IMR-90 (cell line): ENCODE results near the gene NOG. TPM values are rescaled to one million over a fixed set of nuclear protein-coding genes. Genes with fewer than 3 reads are reported as not detected.

ENCODE experiments used
- ATAC-seq: fragments of 200-7000 bp; cut with Tn5 transposase; 2 replicates; pipeline ENCODE4 v1.9.1; 2020; ENCODE audit warnings: low read depth, mild to moderate bottlenecking, moderate library complexity
- BruUV-seq: library from RNA; stranded (reverse); fragments of 400-500 nt; replicated peaks from 2 replicates; lab custom pipeline; 2021; lab: Mats Ljungman, UMichigan
- CTCF ChIA-PET: fragments of 300-600 bp; formaldehyde crosslinking; extraction: SDS; loops from one replicate; lab custom pipeline; 2021; ENCODE audit warnings: antibody characterized with exemption; lab: Yijun Ruan, JAX
- POLR2A ChIA-PET: fragments of 300-600 bp; sonication (Branson Sonifier 250); formaldehyde crosslinking; loops from one replicate; lab custom pipeline; 2022; ENCODE audit warnings: antibody characterized with exemption; ENCODE audit not compliant: unreplicated experiment; lab: Charles Lee
- DNase-seq: peaks from one replicate; pipeline ENCODE4 v3.0.0; 2013
- H2AFZ ChIP-seq: replicated peaks from 2 replicates; pipeline ENCODE3; 2013; ENCODE audit warnings: low read length, mild to moderate bottlenecking; ENCODE audit not compliant: poor library complexity
- H2AK5ac ChIP-seq: 2 replicates; pipeline ENCODE4 v1.6.1; 2013; ENCODE audit warnings: low read depth, low read length, inconsistent platforms
- H2AK9ac ChIP-seq: replicated peaks from 2 replicates; pipeline ENCODE3; 2013; ENCODE audit warnings: mild to moderate bottlenecking, low read depth, low read length, moderate library complexity; ENCODE audit not compliant: poor library complexity
- H2BK120ac ChIP-seq: 2 replicates; pipeline ENCODE4 v1.6.1; 2013; ENCODE audit warnings: low read depth, low read length, inconsistent platforms
- H2BK15ac ChIP-seq: 3 replicates; pipeline ENCODE4 v1.6.1; 2013; ENCODE audit warnings: low read depth, low read length, inconsistent platforms
- H2BK20ac ChIP-seq: 2 replicates; pipeline ENCODE4 v1.6.1; 2013; ENCODE audit warnings: low read depth, mild to moderate bottlenecking, inconsistent platforms, low read length, moderate library complexity
- H2BK5ac ChIP-seq: 2 replicates; pipeline ENCODE4 v1.6.1; 2013; ENCODE audit warnings: mild to moderate bottlenecking, low read depth, low read length, inconsistent platforms; ENCODE audit not compliant: poor library complexity, severe bottlenecking
- H3K14ac ChIP-seq: replicated peaks from 2 replicates; pipeline ENCODE4 v1.6.1; 2013; ENCODE audit warnings: low read depth, low read length, inconsistent platforms
- H3K18ac ChIP-seq: 2 replicates; pipeline ENCODE4 v1.6.1; 2013; ENCODE audit warnings: low read depth, low read length, control low read depth
- H3K23ac ChIP-seq: 2 replicates; pipeline ENCODE4 v1.6.1; 2013; ENCODE audit warnings: low read depth, low read length, inconsistent platforms
- H3K27ac ChIP-seq: 2 replicates; pipeline ENCODE4 v1.5.1; 2013; ENCODE audit warnings: mild to moderate bottlenecking, control low read depth, low read length; ENCODE audit not compliant: insufficient read depth
- H3K27me3 ChIP-seq: 2 replicates; pipeline ENCODE4 v1.6.1; 2013; ENCODE audit warnings: low read length; ENCODE audit not compliant: control insufficient read depth, insufficient read depth
- H3K36me3 ChIP-seq: 2 replicates; pipeline ENCODE4 v1.6.1; 2013; ENCODE audit warnings: low read length, mixed read lengths; ENCODE audit not compliant: control insufficient read depth, insufficient read depth
- H3K4ac ChIP-seq: 2 replicates; pipeline ENCODE4 v1.6.1; 2013; ENCODE audit warnings: low read depth, low read length, inconsistent platforms
- H3K4me1 ChIP-seq: 2 replicates; pipeline ENCODE4 v1.6.1; 2013; ENCODE audit warnings: low read length, mixed read lengths; ENCODE audit not compliant: control insufficient read depth, insufficient read depth
- H3K4me2 ChIP-seq: 2 replicates; pipeline ENCODE4 v1.6.1; 2013; ENCODE audit warnings: low read depth, mild to moderate bottlenecking, control low read depth, low read length, moderate library complexity
- H3K4me3 ChIP-seq: 2 replicates; pipeline ENCODE4 v1.5.1; 2013; ENCODE audit warnings: low read depth, mild to moderate bottlenecking, control low read depth, low read length, moderate library complexity; ENCODE audit not compliant: insufficient read depth
- H3K56ac ChIP-seq: 2 replicates; pipeline ENCODE4 v1.6.1; 2013; ENCODE audit warnings: low read length, inconsistent platforms; ENCODE audit not compliant: insufficient read depth; ENCODE audit errors: extremely low read depth
- H3K79me1 ChIP-seq, 2 experiments: 2 replicates each; pipeline ENCODE4 v1.6.1; 2013; ENCODE audit warnings: low read length in 2 of 2, inconsistent platforms in 1 of 2, low read depth in 1 of 2
- H3K9ac ChIP-seq: 2 replicates; pipeline ENCODE4 v1.6.1; 2013; ENCODE audit warnings: low read depth, low read length, control low read depth
- H3K9me1 ChIP-seq: 2 replicates; pipeline ENCODE4 v1.6.1; 2013; ENCODE audit warnings: low read length, inconsistent platforms; ENCODE audit not compliant: insufficient read depth
- H3K9me3 ChIP-seq: 2 replicates; pipeline ENCODE4 v1.6.1; 2013; ENCODE audit warnings: low read length; ENCODE audit not compliant: control insufficient read depth, insufficient read depth
- H4K20me1 ChIP-seq: 2 replicates; pipeline ENCODE4 v1.6.1; 2013; ENCODE audit warnings: low read length, inconsistent platforms; ENCODE audit not compliant: insufficient read depth
- H4K5ac ChIP-seq: 2 replicates; pipeline ENCODE4 v1.6.1; 2013; ENCODE audit warnings: mild to moderate bottlenecking, low read depth, low read length, control low read depth
- H4K8ac ChIP-seq, 2 experiments: 2 replicates each; pipeline ENCODE4 v1.6.1; 2013; ENCODE audit warnings: low read depth in 2 of 2, low read length in 2 of 2, control low read depth in 1 of 2, inconsistent platforms in 1 of 2
- H4K91ac ChIP-seq: 2 replicates; pipeline ENCODE4 v1.6.1; 2013; ENCODE audit warnings: low read depth, low read length, inconsistent platforms; ENCODE audit not compliant: insufficient read depth
- CEBPB ChIP-seq: IDR thresholded peaks from 2 replicates; pipeline ENCODE4 v1.6.1; 2012; ENCODE audit warnings: low read depth, low read length, improper control_type of control experiment
- RFX5 ChIP-seq: IDR thresholded peaks from 2 replicates; pipeline ENCODE4 v1.8.0; 2012; ENCODE audit warnings: low read depth, mild to moderate bottlenecking, low read length, moderate library complexity
- WGBS, 2 experiments: methylation state at CpG; one replicate each; pipeline versions ENCODE4 v1.1.5 to v1.1.7; 2013; ENCODE audit warnings: missing lambda C conversion rate in 2 of 2; ENCODE audit not compliant: insufficient read length in 1 of 2; ENCODE audit errors: extremely low coverage in 2 of 2; 5-methylcytosine and 5-hydroxymethylcytosine counted together
- dilution Hi-C: fragments of 300-500 bp; cut with HindIII; formaldehyde crosslinking; loops from one replicate; pipeline ENCODE4 v1.14.3; 2018; ENCODE audit warnings: low sequenced_read_pairs; ENCODE audit not compliant: unreplicated experiment
- in situ Hi-C: fragments of 300-500 bp; cut with MboI; formaldehyde crosslinking; loops from 3 replicates; pipeline ENCODE4 v1.14.3; 2019; ENCODE audit warnings: low sequenced_read_pairs, inconsistent platforms, mixed read lengths
- intact Hi-C: fragments of 100-400 bp; cut with micrococcal nuclease; formaldehyde crosslinking; loops from 2 replicates; pipeline ENCODE4 v1.10.0; 2022
- polyA plus RNA-seq, 3 experiments: library from polyadenylated mRNA; depleted of rRNA; stranded (reverse); fragments of >200 nt; gene quantifications; 2 replicates each; pipeline ENCODE4 v1.2.3, GENCODE V29; 2012; ENCODE audit warnings: low replicate concordance in 1 of 3
- total RNA-seq: library from RNA; depleted of rRNA; stranded (reverse); fragments of >200 nt; gene quantifications from 2 replicates; pipeline ENCODE4 v1.2.3, GENCODE V29; 2012

Gene NOG
- total and polyA plus RNA-seq, 2 of the 4 experiments (the other 2 are of a cell fraction), result 11.7 to 13.1 TPM

GRCh38 chr17:56636265-56636664 is 42.8 kb downstream of the NOG start:
- ATAC-seq (no peak), DNase-seq (no peak)
- no peak overlapping the region for H3K27ac ChIP-seq
- no peak overlapping the region for H2BK5ac ChIP-seq
- WGBS, 2 experiments, result no CpG with 5 or more reads among the region's 3 CpGs
- peaks cover 26% of the 10 kb centered on the region for H3K27me3 ChIP-seq
- H3K9me1 ChIP-seq, result no peaks in the 10 kb centered on the region
- no peaks in the 10 kb centered on the region for H3K79me1 ChIP-seq
- no peak overlapping the region for H2BK20ac ChIP-seq
- H2AK5ac ChIP-seq, result no peak overlapping the region
- H3K9ac ChIP-seq, result no peak overlapping the region
- dilution Hi-C loops, result no loop called here
- in situ Hi-C loops, result no loop called here
- no peak overlapping the region for H4K5ac ChIP-seq
- no peak overlapping the region for H3K14ac ChIP-seq
- H4K91ac ChIP-seq, result no peak overlapping the region
- H3K4me1 ChIP-seq, result no peaks in the 10 kb centered on the region
- H3K4me3 ChIP-seq, result no peak overlapping the region
- H3K23ac ChIP-seq, result no peak overlapping the region
- no peaks in the 10 kb centered on the region for H3K36me3 ChIP-seq
- no peak overlapping the region for H3K18ac ChIP-seq
- no peak overlapping the region for H2BK120ac ChIP-seq
- no peak overlapping the region for H3K56ac ChIP-seq
- H2AK9ac ChIP-seq, result no peak overlapping the region
- H2AFZ ChIP-seq, result no peak overlapping the region
- no peaks in the 10 kb centered on the region for H3K9me3 ChIP-seq
- H4K20me1 ChIP-seq, result no peaks in the 10 kb centered on the region
- no peak overlapping the region for H3K4ac ChIP-seq
- no peak overlapping the region for H3K4me2 ChIP-seq
- no peak overlapping the region for H2BK15ac ChIP-seq
- no peak overlapping the region for H4K8ac ChIP-seq
- no TSS peak for BruUV-seq
- intact Hi-C loops, result no loop called here
- ChIA-PET POLR2A (no interaction called here), CTCF (no interaction called here)
- TF ChIP-seq RFX5 (no peak), CEBPB (no peak)
